ENCODE results near the gene RYR3. TPM values are rescaled to one million over a fixed set of nuclear protein-coding genes. Genes with fewer than 3 reads are reported as not detected.

RYR3 gene
- total RNA-seq, 2 experiments from 2014 or later, result not detected

DNA sequence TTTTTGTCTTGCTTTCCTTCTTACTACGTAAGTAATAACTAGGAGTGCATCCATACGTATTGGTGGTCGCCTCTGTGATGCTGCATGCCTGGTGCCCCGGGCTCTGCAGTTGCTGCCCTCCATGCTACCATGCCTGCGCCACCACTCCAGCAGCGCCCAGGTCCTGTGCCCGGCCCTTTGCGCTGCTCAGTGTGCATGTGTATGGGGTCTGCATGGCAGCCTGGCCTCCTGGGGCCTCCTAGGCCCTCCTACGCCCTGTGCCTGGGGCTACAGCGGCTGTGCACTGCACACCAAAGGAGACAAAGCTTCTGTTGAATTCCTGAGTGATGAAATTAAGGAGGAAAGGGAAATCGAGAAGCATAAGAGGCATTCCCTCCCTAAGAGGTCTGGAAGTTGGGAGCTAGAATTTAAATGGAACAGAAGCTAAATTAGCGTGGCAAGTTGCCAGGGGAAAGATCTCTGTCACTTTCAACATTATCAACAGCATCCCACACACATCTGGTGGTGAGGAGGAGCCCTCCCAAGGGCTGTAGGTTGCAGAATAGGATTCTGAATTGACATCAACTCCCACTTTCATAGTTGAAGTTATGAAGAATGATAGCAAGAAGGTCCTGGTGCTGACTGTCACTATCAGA, 382.5 kb downstream of the RYR3 start:
- Mint-ChIP-seq H3K9me3 (no peaks in the 10 kb centered on the region), H3K27me3 (ENCODE audit: low read depth) (peaks cover 4% of the 10 kb centered on the region), H3K4me1 (ENCODE audit: low read depth) (no peaks in the 10 kb centered on the region), H3K27ac (no peak overlapping the region), H3K36me3 (ENCODE audit: low read depth) (no peaks in the 10 kb centered on the region), H3K4me3 (no peak overlapping the region)
- CTCF ChIA-PET, result no interaction called here
- DNase-seq, result no peak
- intact Hi-C loops (cut with micrococcal nuclease), result no loop called here

DNA sequence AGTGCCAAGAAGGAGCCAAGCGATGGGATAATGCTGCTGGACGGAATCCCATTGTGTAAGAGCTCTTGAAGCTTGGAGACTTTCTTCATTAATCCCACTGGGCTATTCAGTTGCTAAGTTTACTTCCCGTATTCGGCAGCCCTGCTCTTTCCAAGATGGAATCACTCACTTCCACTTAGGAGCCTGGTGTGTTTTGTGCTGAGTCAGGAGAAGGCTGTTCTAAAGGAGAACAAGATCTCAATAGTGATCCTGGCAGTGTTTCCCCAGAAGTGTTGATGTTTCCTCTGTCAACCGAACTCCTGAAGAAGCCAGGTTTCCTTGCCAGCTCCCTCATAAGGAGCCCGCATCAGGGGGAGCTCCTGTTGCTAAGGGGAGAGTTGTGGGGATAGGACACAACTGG, 387.4 kb downstream of the RYR3 start:
- H3K27me3 Mint-ChIP-seq (ENCODE audit: low read depth), result peaks cover 10% of the 10 kb centered on the region
- H3K36me3 Mint-ChIP-seq (ENCODE audit: low read depth), result no peaks in the 10 kb centered on the region
- H3K4me1 Mint-ChIP-seq (ENCODE audit: low read depth), result no peaks in the 10 kb centered on the region
- H3K9me3 Mint-ChIP-seq, result no peaks in the 10 kb centered on the region
- intact Hi-C loops (cut with micrococcal nuclease), result no loop called here
- H3K4me3 Mint-ChIP-seq, result no peak overlapping the region
- CTCF ChIA-PET, result interaction anchor here (0.7 kb wide), 1 partner anchor 452 kb away, joined by 3 read pairs; no protein-coding TSS in a partner anchor
- H3K27ac Mint-ChIP-seq, result no peak overlapping the region
- DNase-seq, result no peak

GRCh38 chr15:33699145-33699544, 388.4 kb downstream of the RYR3 start:
- intact Hi-C loops (cut with micrococcal nuclease), result no loop called here

GRCh38 chr15:33699691-33700447, 389.1 kb downstream of the RYR3 start:
- intact Hi-C loops (cut with micrococcal nuclease), result loop anchor here (1.0 to 2.0 kb wide), 3 partner anchors 408 to 614 kb away; no protein-coding TSS in a partner anchor
- H3K9me3 Mint-ChIP-seq, result no peaks in the 10 kb centered on the region
- H3K27ac Mint-ChIP-seq, result no peak overlapping the region
- DNase-seq, result no peak
- no peaks in the 10 kb centered on the region for H3K36me3 Mint-ChIP-seq (ENCODE audit: low read depth)
- H3K4me1 Mint-ChIP-seq (ENCODE audit: low read depth), result no peaks in the 10 kb centered on the region
- no peak overlapping the region for H3K4me3 Mint-ChIP-seq
- CTCF ChIA-PET, result interaction anchor here (0.6 to 2.9 kb wide), 18 partner anchors 8 to 1037 kb away, joined by 3 to 28 read pairs (median 4); no protein-coding TSS in a partner anchor
- peaks cover 10% of the 10 kb centered on the region for H3K27me3 Mint-ChIP-seq (ENCODE audit: low read depth)

More at GRCh38 chr15:33699145-33699544, 388.4 kb downstream of the RYR3 start:
- Mint-ChIP-seq H3K4me3 (no peak overlapping the region), H3K4me1 (ENCODE audit: low read depth) (no peaks in the 10 kb centered on the region), H3K36me3 (ENCODE audit: low read depth) (no peaks in the 10 kb centered on the region), H3K27me3 (ENCODE audit: low read depth) (peaks cover 10% of the 10 kb centered on the region), H3K9me3 (no peaks in the 10 kb centered on the region), H3K27ac (no peak overlapping the region)
- CTCF ChIA-PET, result interaction anchor here (2.9 kb wide), 1 partner anchor 405 kb away, joined by 28 read pairs; no protein-coding TSS in a partner anchor
- no peak for DNase-seq

- no peak overlapping the region for H3K27ac Mint-ChIP-seq
- no peaks in the 10 kb centered on the region for H3K4me1 Mint-ChIP-seq (ENCODE audit: low read depth)
- CTCF ChIA-PET, result interaction anchor here (0.5 to 2.9 kb wide), 21 partner anchors 9 to 1038 kb away, joined by 3 to 28 read pairs (median 5); no protein-coding TSS in a partner anchor
- H3K9me3 Mint-ChIP-seq, result no peaks in the 10 kb centered on the region
- DNase-seq, result peak; percentile 76
- H3K36me3 Mint-ChIP-seq (ENCODE audit: low read depth), result no peaks in the 10 kb centered on the region
- H3K4me3 Mint-ChIP-seq, result no peak overlapping the region
- peaks cover 10% of the 10 kb centered on the region for H3K27me3 Mint-ChIP-seq (ENCODE audit: low read depth)
- intact Hi-C loops (cut with micrococcal nuclease), result loop anchor here (1.0 to 2.0 kb wide), 3 partner anchors 408 to 614 kb away; no protein-coding TSS in a partner anchor
These were observed 390.0 kb downstream of the RYR3 start for GRCh38 chr15:33700695-33701303.

- Mint-ChIP-seq H3K27me3 (ENCODE audit: low read depth) (peaks cover 10% of the 10 kb centered on the region), H3K9me3 (no peaks in the 10 kb centered on the region), H3K4me3 (no peak overlapping the region), H3K4me1 (ENCODE audit: low read depth) (no peaks in the 10 kb centered on the region), H3K36me3 (ENCODE audit: low read depth) (no peaks in the 10 kb centered on the region), H3K27ac (no peak overlapping the region)
- intact Hi-C loops (cut with micrococcal nuclease), result loop anchor here (2.0 kb wide), 1 partner anchor 468 kb away; no protein-coding TSS in a partner anchor
- DNase-seq, result no peak
- CTCF ChIA-PET, result interaction anchor here (0.5 to 2.9 kb wide), 15 partner anchors 13 to 618 kb away, joined by 3 to 28 read pairs (median 5); no protein-coding TSS in a partner anchor
These were observed 390.5 kb downstream of the RYR3 start for GRCh38 chr15:33701304-33701696.

- Mint-ChIP-seq H3K36me3 (ENCODE audit: low read depth) (no peaks in the 10 kb centered on the region), H3K4me1 (ENCODE audit: low read depth) (no peaks in the 10 kb centered on the region), H3K4me3 (no peak overlapping the region), H3K27me3 (ENCODE audit: low read depth) (no peaks in the 10 kb centered on the region), H3K9me3 (peaks cover 1% of the 10 kb centered on the region), H3K27ac (no peak overlapping the region)
- CTCF ChIA-PET, result no interaction called here
- DNase-seq, result no peak
- intact Hi-C loops (cut with micrococcal nuclease), result no loop called here
These were observed 395.4 kb downstream of the RYR3 start for GRCh38 chr15:33706173-33706572.

DNA sequence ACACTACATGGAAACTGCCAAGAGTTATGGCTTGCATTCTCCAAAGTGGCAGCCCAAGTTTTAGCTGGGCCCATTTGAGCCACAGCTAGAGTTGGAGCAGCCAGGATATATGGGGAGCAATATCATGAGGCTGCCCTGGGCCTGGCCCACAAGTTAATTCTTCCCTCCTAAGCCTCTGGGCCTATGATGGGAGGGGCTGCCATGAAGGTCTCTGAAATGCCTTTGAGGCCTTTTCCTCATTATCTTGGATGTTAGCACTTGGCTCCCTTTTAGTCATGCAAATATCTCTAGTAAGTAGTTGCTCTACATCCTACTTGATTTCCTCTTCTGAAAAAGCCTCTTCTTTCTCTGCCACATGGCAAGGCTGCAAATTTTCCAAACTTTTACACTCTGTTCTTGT, 400.0 kb downstream of the RYR3 start:
- H3K9me3 Mint-ChIP-seq, result peaks cover 5% of the 10 kb centered on the region
- no peak overlapping the region for H3K27ac Mint-ChIP-seq
- peaks cover under 1% of the 10 kb centered on the region for H3K4me1 Mint-ChIP-seq (ENCODE audit: low read depth)
- intact Hi-C loops (cut with micrococcal nuclease), result no loop called here
- no peaks in the 10 kb centered on the region for H3K36me3 Mint-ChIP-seq (ENCODE audit: low read depth)
- DNase-seq, result no peak
- H3K27me3 Mint-ChIP-seq (ENCODE audit: low read depth), result no peaks in the 10 kb centered on the region
- CTCF ChIA-PET, result interaction anchor here (0.5 to 0.7 kb wide), 2 partner anchors 68 to 202 kb away, joined by 3 read pairs; no protein-coding TSS in a partner anchor
- no peak overlapping the region for H3K4me3 Mint-ChIP-seq

DNA sequence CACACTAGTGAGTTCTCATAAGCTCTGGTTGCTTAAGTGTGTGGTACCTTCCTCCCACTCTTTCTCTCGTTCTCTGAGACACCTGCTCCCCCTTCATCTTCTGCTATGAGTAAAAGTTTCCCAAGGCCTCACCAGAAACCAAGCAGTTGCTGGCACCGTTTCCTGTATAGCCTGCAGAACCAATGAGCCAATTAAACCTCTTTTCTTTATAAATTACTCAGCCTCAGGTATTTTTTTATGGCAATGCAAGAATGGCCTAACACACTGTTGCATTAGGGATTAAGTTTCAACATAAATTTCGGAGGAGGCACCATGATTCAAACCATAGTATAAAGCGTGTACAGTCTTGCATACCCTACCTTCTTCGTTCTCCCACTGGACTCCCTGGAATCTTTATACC, 405.3 kb downstream of the RYR3 start:
- Mint-ChIP-seq H3K27ac (no peak overlapping the region), H3K36me3 (ENCODE audit: low read depth) (no peaks in the 10 kb centered on the region), H3K4me3 (no peak overlapping the region), H3K9me3 (peaks cover 4% of the 10 kb centered on the region), H3K27me3 (ENCODE audit: low read depth) (no peaks in the 10 kb centered on the region), H3K4me1 (ENCODE audit: low read depth) (peaks cover 4% of the 10 kb centered on the region)
- CTCF ChIA-PET, result interaction anchor here (0.6 kb wide), 1 partner anchor 19 kb away, joined by 3 read pairs; no protein-coding TSS in a partner anchor
- DNase-seq, result peak; percentile 42
- intact Hi-C loops (cut with micrococcal nuclease), result no loop called here

- Mint-ChIP-seq H3K4me1 (ENCODE audit: low read depth) (peaks cover 2% of the 10 kb centered on the region), H3K36me3 (ENCODE audit: low read depth) (no peaks in the 10 kb centered on the region), H3K4me3 (no peak overlapping the region), H3K9me3 (no peaks in the 10 kb centered on the region), H3K27me3 (ENCODE audit: low read depth) (no peaks in the 10 kb centered on the region), H3K27ac (no peak overlapping the region)
- CTCF ChIA-PET, result interaction anchor here (0.7 to 1.9 kb wide), 4 partner anchors 9 to 505 kb away, joined by 3 to 12 read pairs (median 4); no protein-coding TSS in a partner anchor
- intact Hi-C loops (cut with micrococcal nuclease), result no loop called here
- no peak for DNase-seq
These were observed 410.2 kb downstream of the RYR3 start for GRCh38 chr15:33720952-33721351.

DNA sequence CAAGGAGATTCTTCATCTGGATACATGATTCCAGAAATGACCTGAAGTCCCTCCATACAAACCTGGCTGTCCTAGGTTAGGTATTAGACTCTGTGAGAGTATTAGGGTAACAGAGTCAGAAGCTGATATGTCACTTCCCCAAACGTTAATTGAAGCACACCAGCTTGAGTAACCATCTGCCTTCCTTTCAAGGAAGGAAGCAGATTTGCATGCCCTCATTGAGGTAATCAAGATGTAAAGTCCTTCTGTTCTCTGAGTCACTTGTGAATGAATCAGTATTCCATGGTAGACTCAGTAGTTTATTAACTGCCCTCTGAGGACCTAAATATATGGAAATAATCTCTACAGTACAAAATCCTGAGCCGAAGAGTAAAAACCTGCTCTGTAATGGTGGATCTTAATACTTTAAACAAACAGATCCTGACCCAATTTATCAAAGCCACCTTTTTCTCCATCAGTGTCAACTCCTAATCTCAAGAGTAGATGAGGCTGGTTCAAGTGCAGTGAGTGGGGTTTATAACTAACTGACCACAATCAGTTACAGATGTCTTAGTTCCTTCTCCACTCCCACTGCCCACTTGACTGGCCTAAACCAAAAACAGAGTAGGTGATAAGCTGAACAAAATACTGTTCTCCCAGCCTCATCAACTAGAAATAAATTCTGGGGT, 411.4 kb downstream of the RYR3 start:
- CTCF ChIA-PET, result interaction anchor here (1.6 to 1.9 kb wide), 3 partner anchors 16 to 1060 kb away, joined by 3 to 12 read pairs (median 4); no protein-coding TSS in a partner anchor
- Mint-ChIP-seq H3K27ac (no peak overlapping the region), H3K4me3 (no peak overlapping the region), H3K27me3 (ENCODE audit: low read depth) (no peaks in the 10 kb centered on the region), H3K4me1 (ENCODE audit: low read depth) (no peaks in the 10 kb centered on the region), H3K9me3 (no peaks in the 10 kb centered on the region), H3K36me3 (ENCODE audit: low read depth) (no peaks in the 10 kb centered on the region)
- intact Hi-C loops (cut with micrococcal nuclease), result no loop called here
- DNase-seq, result no peak

DNA sequence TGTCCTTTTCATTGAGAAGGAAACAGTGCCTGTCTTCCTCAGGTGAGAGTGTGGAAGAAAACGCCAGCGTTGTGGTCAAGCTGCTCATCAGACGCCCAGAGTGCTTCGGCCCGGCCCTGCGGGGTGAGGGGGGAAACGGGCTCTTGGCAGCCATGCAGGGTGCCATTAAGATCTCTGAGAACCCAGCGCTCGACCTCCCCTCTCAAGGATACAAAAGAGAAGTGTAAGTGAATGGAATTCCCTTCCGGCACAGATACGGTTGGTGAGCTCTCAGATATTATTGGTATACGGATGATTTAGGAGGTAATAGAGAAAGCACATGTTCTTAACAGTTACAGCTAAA, 411.9 kb downstream of the RYR3 start:
- CTCF ChIA-PET, result interaction anchor here (1.6 kb wide), 2 partner anchors 22 to 1060 kb away, joined by 3 to 4 read pairs; no protein-coding TSS in a partner anchor
- no peak for DNase-seq
- H3K27ac Mint-ChIP-seq, result no peak overlapping the region
- H3K36me3 Mint-ChIP-seq (ENCODE audit: low read depth), result no peaks in the 10 kb centered on the region
- no peak overlapping the region for H3K4me3 Mint-ChIP-seq
- intact Hi-C loops (cut with micrococcal nuclease), result no loop called here
- H3K9me3 Mint-ChIP-seq, result no peaks in the 10 kb centered on the region
- no peaks in the 10 kb centered on the region for H3K27me3 Mint-ChIP-seq (ENCODE audit: low read depth)
- H3K4me1 Mint-ChIP-seq (ENCODE audit: low read depth), result no peaks in the 10 kb centered on the region
